C4-2B (cell line): ENCODE data around the gene DNAJC1.
"Not testable (repeated sequence)": the region's sequence is repeated elsewhere in the genome, so short reads cannot be mapped to it uniquely, and the experiment has no call there.

Source experiments
- CTCF ChIP-seq: fragments of 450-650 bp; conservative IDR thresholded peaks from 2 replicates; pipeline ENCODE4 v1.5.1; 2017; ENCODE audit warnings: mild to moderate bottlenecking
- ZFX ChIP-seq: fragments of 450-650 bp; IDR thresholded peaks from 2 replicates; pipeline ENCODE4 v1.6.1; 2017

- not testable (repeated sequence) for TF ChIP-seq CTCF, ZFX
Observed at GRCh38 chr10:21841273-21841672, 162.3 kb downstream of the DNAJC1 start.
